NCI-H748 (cell line): ENCODE results near the gene GLUD1.
"Not testable (repeated sequence)": the region's sequence is repeated elsewhere in the genome, so short reads cannot be mapped to it uniquely, and the experiment has no call there.

Experiments
- DNase-seq: peaks from one replicate; lab custom pipeline; 2025; ENCODE audit not compliant: unreplicated experiment; lab: John Stamatoyannopoulos, UW

The GLUD1 gene

DNA sequence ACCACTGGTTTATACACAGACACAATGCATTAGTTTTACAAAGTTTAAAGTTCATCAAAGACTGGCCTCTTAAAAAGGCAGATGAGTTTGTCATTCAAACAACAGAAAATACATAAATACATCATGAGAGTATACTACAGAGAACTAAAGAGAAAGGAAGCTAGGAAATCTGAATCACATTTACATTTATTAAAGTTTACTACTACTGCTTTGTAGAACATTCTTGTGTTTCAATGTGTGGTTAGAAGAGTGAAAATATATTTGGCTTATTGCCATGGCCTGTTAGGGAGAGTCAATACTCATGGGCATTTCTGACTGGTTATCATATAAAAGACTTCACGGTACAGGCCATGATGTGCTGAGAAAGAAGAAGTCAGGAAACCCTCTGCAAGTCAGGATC, 87.5 kb downstream of the GLUD1 start:
- not testable (repeated sequence) for DNase-seq

- no peak for DNase-seq
Measured at GRCh38 chr10:87000491-87000890, 94.2 kb downstream of the GLUD1 start.
